HL-60 (cell line): ENCODE measurements around the gene HACD1.

Experiments
- DNase-seq, 2 experiments: peaks; one replicate each; pipeline ENCODE4 v3.0.0-alpha.2; 2010 to 2020; ENCODE audit warnings: low read depth in 1 of 2, low spot score in 1 of 2
- H3K27ac ChIP-seq: fragments of 250-450 bp; sonication (Bioruptor Pico); replicated peaks from 2 replicates; pipeline ENCODE4 v1.5.1; 2020; ENCODE audit warnings: mild to moderate bottlenecking, moderate library complexity
- H3K27me3 ChIP-seq: fragments of 250-450 bp; sonication (Bioruptor Pico); 2 replicates; pipeline ENCODE4 v1.5.1; 2021; ENCODE audit warnings: mild to moderate bottlenecking, moderate library complexity; ENCODE audit not compliant: insufficient read depth, poor library complexity, severe bottlenecking
- H3K4me3 ChIP-seq: replicated peaks from 2 replicates; pipeline ENCODE4 v1.5.1; 2011; ENCODE audit warnings: mild to moderate bottlenecking, control low read depth, low read length; ENCODE audit not compliant: insufficient read depth
- GABPA ChIP-seq: IDR thresholded peaks from 2 replicates; pipeline ENCODE4 v1.6.1; 2012; ENCODE audit warnings: low read depth
- POLR2AphosphoS5 ChIP-seq: IDR thresholded peaks from 2 replicates; pipeline ENCODE4 v1.6.1; 2012; ENCODE audit warnings: low read depth
- REST ChIP-seq: IDR thresholded peaks from 2 replicates; pipeline ENCODE4 v1.6.1; 2012; ENCODE audit warnings: low read depth; ENCODE audit not compliant: insufficient replicate concordance
- SPI1 ChIP-seq: IDR thresholded peaks from 2 replicates; pipeline ENCODE4 v1.6.1; 2012; ENCODE audit warnings: low read depth, mild to moderate bottlenecking, borderline replicate concordance
- TF ChIP-seq, protein P1 (sequence below): IDR thresholded peaks from one replicate; pipeline ENCODE4 v1.5.1; 2011; ENCODE audit warnings: low read length, control low read depth, inconsistent platforms; ENCODE audit not compliant: insufficient read depth

The HACD1 gene

DNA sequence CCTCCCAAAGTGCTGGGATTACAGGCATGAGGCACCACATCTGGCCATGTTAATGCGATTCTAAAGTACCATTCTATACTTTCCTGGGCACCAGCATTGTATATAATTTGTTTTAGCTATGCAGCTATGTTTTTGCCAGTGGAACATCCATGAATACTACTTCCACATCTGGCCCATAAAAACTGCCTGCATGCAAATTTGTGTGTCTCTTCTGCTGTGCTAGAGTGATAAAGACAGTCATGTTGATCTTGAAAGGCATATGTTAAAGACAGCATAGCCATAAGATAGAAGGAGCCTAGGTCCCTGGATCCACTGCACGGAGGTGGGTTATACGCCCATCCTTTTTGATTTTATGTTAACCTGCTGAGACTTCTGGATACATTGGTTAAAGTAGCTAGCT is 52.3 kb downstream of the HACD1 start:
- H3K27ac ChIP-seq, result no peak overlapping the region
- H3K27me3 ChIP-seq, result no peaks in the 10 kb centered on the region
- DNase-seq, result no peak
- TF ChIP-seq GABPA (no peak), SPI1 (no peak), POLR2AphosphoS5 (no peak), REST (no peak)
- TF ChIP-seq, protein P1, sequence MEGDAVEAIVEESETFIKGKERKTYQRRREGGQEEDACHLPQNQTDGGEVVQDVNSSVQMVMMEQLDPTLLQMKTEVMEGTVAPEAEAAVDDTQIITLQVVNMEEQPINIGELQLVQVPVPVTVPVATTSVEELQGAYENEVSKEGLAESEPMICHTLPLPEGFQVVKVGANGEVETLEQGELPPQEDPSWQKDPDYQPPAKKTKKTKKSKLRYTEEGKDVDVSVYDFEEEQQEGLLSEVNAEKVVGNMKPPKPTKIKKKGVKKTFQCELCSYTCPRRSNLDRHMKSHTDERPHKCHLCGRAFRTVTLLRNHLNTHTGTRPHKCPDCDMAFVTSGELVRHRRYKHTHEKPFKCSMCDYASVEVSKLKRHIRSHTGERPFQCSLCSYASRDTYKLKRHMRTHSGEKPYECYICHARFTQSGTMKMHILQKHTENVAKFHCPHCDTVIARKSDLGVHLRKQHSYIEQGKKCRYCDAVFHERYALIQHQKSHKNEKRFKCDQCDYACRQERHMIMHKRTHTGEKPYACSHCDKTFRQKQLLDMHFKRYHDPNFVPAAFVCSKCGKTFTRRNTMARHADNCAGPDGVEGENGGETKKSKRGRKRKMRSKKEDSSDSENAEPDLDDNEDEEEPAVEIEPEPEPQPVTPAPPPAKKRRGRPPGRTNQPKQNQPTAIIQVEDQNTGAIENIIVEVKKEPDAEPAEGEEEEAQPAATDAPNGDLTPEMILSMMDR, result no peak
- no peak overlapping the region for H3K4me3 ChIP-seq

DNA sequence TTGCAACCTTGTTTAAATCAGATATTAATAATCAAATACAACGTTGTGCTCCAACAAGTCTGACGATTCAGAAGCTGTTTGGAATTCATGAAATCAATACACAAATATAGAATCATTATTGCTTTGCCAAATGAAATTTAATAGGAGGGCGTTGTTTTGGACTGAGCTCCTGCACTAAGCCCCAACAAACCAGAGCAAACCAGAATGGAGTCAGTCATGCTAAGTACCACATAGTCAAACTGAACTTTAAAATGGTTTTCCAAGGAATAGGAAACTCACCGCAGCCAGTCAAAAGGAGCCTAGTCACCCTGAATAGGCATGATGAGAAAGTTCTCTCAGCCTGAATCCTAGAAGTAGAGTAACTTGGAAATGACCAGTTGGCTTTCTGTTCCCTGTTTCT is 53.7 kb downstream of the HACD1 start:
- H3K4me3 ChIP-seq, result no peak overlapping the region
- TF ChIP-seq GABPA (no peak), SPI1 (no peak), POLR2AphosphoS5 (no peak), REST (no peak)
- TF ChIP-seq, protein P1, result no peak
- H3K27me3 ChIP-seq, result no peaks in the 10 kb centered on the region
- no peak for DNase-seq
- H3K27ac ChIP-seq, result no peak overlapping the region

DNA sequence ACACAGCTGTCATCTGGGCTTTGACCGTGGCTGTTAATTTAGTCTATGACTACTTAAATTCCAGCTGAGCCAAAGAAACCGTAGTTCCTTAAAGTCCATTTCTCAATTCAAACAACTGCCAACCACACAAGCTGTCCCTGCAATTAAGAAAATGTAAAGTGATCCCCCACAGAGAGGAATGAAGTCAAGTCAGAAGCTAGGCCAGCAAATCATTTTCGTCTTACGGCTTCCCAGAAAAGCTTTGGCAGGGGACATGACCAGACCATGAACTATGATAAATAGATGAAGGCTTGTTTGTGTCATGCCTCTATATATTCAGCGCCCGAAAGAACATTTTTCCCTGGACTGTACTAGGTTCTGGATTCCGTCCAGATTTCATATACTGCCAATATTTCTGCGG is 54.6 kb downstream of the HACD1 start:
- H3K4me3 ChIP-seq, result no peak overlapping the region
- TF ChIP-seq POLR2AphosphoS5 (no peak), GABPA (no peak), REST (no peak), SPI1 (no peak)
- TF ChIP-seq, protein P1, result no peak
- DNase-seq, result no peak
- H3K27ac ChIP-seq, result no peak overlapping the region
- no peaks in the 10 kb centered on the region for H3K27me3 ChIP-seq
